ENCODE results near the gene MGAM2. TPM values are rescaled to one million over a fixed set of nuclear protein-coding genes. Genes with fewer than 3 reads are reported as not detected.

The MGAM2 gene
- total and polyA plus RNA-seq, 2 of the 8 experiments (the other 6 are each of a cell fraction or from before 2014, with no cell fraction given), result 0.02 TPM; not detected in 1

DNA sequence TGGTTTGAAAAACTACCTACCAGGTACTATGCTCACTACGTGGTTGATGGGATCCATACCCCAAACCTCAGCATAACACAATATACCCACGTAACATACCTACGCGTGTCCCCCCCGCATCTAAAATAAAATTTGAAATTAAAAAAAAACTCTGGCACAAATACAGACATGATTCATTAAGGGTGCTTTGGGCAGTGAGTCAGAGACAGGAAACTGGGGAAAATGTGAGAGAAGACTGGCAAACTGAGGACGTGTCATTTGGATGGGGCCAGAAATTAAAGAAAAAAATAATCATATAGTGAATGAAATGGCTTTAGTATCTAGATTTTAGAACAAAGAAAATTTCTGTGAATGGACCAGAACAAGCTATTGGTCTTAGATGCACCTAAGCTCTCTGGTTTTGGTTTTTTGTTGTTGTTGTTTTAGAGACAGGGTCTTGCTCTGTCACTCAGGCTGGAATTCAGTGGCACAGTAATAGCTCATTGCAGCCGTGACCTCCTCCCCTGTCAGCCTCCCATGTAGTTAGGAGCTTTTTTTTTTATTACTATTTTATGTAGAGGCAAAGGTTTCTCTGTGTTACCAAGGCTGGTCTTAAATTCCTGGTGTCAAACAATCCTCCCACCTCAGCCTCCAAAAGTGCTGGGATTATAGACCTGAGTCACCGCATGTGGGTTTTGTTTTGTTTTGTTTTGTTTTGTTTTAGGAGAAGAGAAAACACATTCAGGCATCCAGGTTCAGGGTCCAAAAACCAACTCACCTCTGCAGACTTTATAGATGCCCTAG is 152.3 kb downstream of the MGAM2 start (continued):
- TF ChIP-seq, protein P1, sequence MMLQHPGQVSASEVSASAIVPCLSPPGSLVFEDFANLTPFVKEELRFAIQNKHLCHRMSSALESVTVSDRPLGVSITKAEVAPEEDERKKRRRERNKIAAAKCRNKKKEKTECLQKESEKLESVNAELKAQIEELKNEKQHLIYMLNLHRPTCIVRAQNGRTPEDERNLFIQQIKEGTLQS (IDR thresholded peaks at IDR 0.05; ENCODE audit: insufficient read depth, low read depth, low read length), result no peak
- TF ChIP-seq BCL11A (IDR thresholded peaks at IDR 0.05; ENCODE audit: low read depth in 2 of 2, low read length in 2 of 2), result no peak
- TF ChIP-seq SUZ12 (IDR thresholded peaks at IDR 0.05; ENCODE audit: low read length), result no peak
- TF ChIP-seq EP300 (IDR thresholded peaks at IDR 0.05; ENCODE audit: borderline replicate concordance in 1 of 2, low read depth in 2 of 2, low read length in 2 of 2), result no peak
- no peak for TF ChIP-seq NRF1 (IDR thresholded peaks at IDR 0.05; ENCODE audit: low read depth, low read length)
- no peak for TF ChIP-seq EZH2 (IDR thresholded peaks at IDR 0.05; ENCODE audit: low read depth, low read length, severe bottlenecking)
- no peak for TF ChIP-seq EGR1 (IDR thresholded peaks at IDR 0.05; ENCODE audit: borderline replicate concordance, low read depth, low read length)
- TF ChIP-seq HDAC2 (IDR thresholded peaks at IDR 0.05; ENCODE audit: borderline replicate concordance in 1 of 2, low read depth in 2 of 2, low read length in 2 of 2), result no peak
- no peak for TF ChIP-seq GABPA (IDR thresholded peaks at IDR 0.05; ENCODE audit: borderline replicate concordance, insufficient read depth, low read length)
- TF ChIP-seq HDAC6 (IDR thresholded peaks at IDR 0.05; ENCODE audit: low read depth, low read length), result no peak
- no peak for TF ChIP-seq ZNF274 (IDR thresholded peaks at IDR 0.05; ENCODE audit: borderline replicate concordance, extremely low read depth, low read length)

Other genes starting within 250 kb of the MGAM2 start
- not detected in 2 replicates for gene OR9A4, start 195.3 kb upstream of the MGAM2 start, total RNA-seq (2021; fragmentation: NEBNext Ultra II Directional; extraction: Animal tissue kit (Norgen Biotek cat#: 25700))
- gene OR9A4, start 195.3 kb upstream of the MGAM2 start, polyA plus RNA-seq (2011; rRNA removed), result not detected in 2 replicates
- not detected in 2 replicates for gene CLEC5A, start 164.7 kb upstream of the MGAM2 start, total RNA-seq (2021; fragmentation: NEBNext Ultra II Directional; extraction: Animal tissue kit (Norgen Biotek cat#: 25700))
- gene CLEC5A, start 164.7 kb upstream of the MGAM2 start, polyA plus RNA-seq (2011; rRNA removed), result not detected in 2 replicates
- not detected in 2 replicates for gene TAS2R38, start 137.9 kb upstream of the MGAM2 start, total RNA-seq (2021; fragmentation: NEBNext Ultra II Directional; extraction: Animal tissue kit (Norgen Biotek cat#: 25700))
- gene TAS2R38, start 137.9 kb upstream of the MGAM2 start, polyA plus RNA-seq (2011; rRNA removed), result 0.08 and 0.11 TPM in 2 replicates
- 0.06 TPM in 2 replicates for gene MGAM, start 115.8 kb upstream of the MGAM2 start, total RNA-seq (2021; fragmentation: NEBNext Ultra II Directional; extraction: Animal tissue kit (Norgen Biotek cat#: 25700))
- 0.03 and 0.05 TPM in 2 replicates for gene MGAM, start 115.8 kb upstream of the MGAM2 start, polyA plus RNA-seq (2011; rRNA removed)
- not detected in 2 replicates for gene PRSS58, start 146.3 kb downstream of the MGAM2 start, total RNA-seq (2021; fragmentation: NEBNext Ultra II Directional; extraction: Animal tissue kit (Norgen Biotek cat#: 25700))
- not detected in 2 replicates for gene PRSS58, start 146.3 kb downstream of the MGAM2 start, polyA plus RNA-seq (2011; rRNA removed)

All from H1 (cell line).